ENCODE data around the gene COL1A1. TPM values are rescaled to one million over a fixed set of nuclear protein-coding genes. Genes with fewer than 3 reads are reported as not detected.

COL1A1 gene
- 171 TPM for total RNA-seq

- DNase-seq (ENCODE audit: extremely low spot score in 2 of 2), result no peak
- intact Hi-C loops (cut with DNase I), result no loop called here
- peaks cover 75% of the 10 kb centered on the region for H3K4me1 ChIP-seq
Measured at GRCh38 chr17:50201276-50201854, at the start of gene COL1A1. COL1A1 (minus strand) TSS chr17:50201631; CDS start chr17:50201513, 118 bp downstream.

GRCh38 chr17:50248255-50248654 lies 46.8 kb upstream of the COL1A1 start:
- no peaks in the 10 kb centered on the region for H3K27me3 ChIP-seq
- H3K4me1 ChIP-seq, result no peaks in the 10 kb centered on the region
- no peak overlapping the region for H3K27ac ChIP-seq
- DNase-seq (ENCODE audit: extremely low spot score in 2 of 2), result no peak
- intact Hi-C loops (cut with DNase I), result no loop called here
- TF ChIP-seq POLR2A (IDR thresholded peaks at IDR 0.05) (no peak), CTCF (IDR thresholded peaks at IDR 0.05) (no peak), POLR2AphosphoS5 (IDR thresholded peaks at IDR 0.05; ENCODE audit: insufficient read depth in 1 of 2, low read depth in 1 of 2) (no peak)
- no peak overlapping the region for H3K4me3 ChIP-seq
- H3K9me3 ChIP-seq, result no peaks in the 10 kb centered on the region
- no peaks in the 10 kb centered on the region for H3K36me3 ChIP-seq

More at GRCh38 chr17:50201276-50201854, at the start of gene COL1A1:
- Histone ChIP-seq H3K27ac (peak within 1 kb of the TSS; percentile 97), H3K27me3 (no peaks in the 10 kb centered on the region), H3K4me3 (peak within 1 kb of the TSS; percentile 79 to 81), H3K36me3 (peaks cover 4 to 25% of the 10 kb centered on the region in 2 donors), H3K9me3 (no peaks in the 10 kb centered on the region)
- TF ChIP-seq CTCF (IDR thresholded peaks at IDR 0.05) (no peak), POLR2A (IDR thresholded peaks at IDR 0.05) (peak in 1 of 2 donors; percentile 96), POLR2AphosphoS5 (IDR thresholded peaks at IDR 0.05; ENCODE audit: insufficient read depth in 1 of 2, low read depth in 1 of 2) (peak; percentile 75 to 99)

- H3K27ac ChIP-seq, result no peak overlapping the region
- no peaks in the 10 kb centered on the region for H3K9me3 ChIP-seq
Measured at GRCh38 chr17:50244771-50245170, 43.3 kb upstream of the COL1A1 start.

GRCh38 chr17:50241431-50241830 lies 40.0 kb upstream of the COL1A1 start:
- DNase-seq (ENCODE audit: extremely low spot score in 2 of 2), result no peak
- intact Hi-C loops (cut with DNase I), result no loop called here
- no peak overlapping the region for H3K4me3 ChIP-seq

More at GRCh38 chr17:50244771-50245170, 43.3 kb upstream of the COL1A1 start:
- no peak for DNase-seq (ENCODE audit: extremely low spot score in 2 of 2)
- no peaks in the 10 kb centered on the region for H3K36me3 ChIP-seq
- TF ChIP-seq POLR2A (IDR thresholded peaks at IDR 0.05), result no peak
- TF ChIP-seq POLR2AphosphoS5 (IDR thresholded peaks at IDR 0.05; ENCODE audit: insufficient read depth in 1 of 2, low read depth in 1 of 2), result no peak
- no peak for TF ChIP-seq CTCF (IDR thresholded peaks at IDR 0.05)
- intact Hi-C loops (cut with DNase I), result no loop called here
- no peaks in the 10 kb centered on the region for H3K27me3 ChIP-seq
- H3K4me1 ChIP-seq, result peaks cover 12% of the 10 kb centered on the region
- no peak overlapping the region for H3K4me3 ChIP-seq

More at GRCh38 chr17:50241431-50241830, 40.0 kb upstream of the COL1A1 start:
- H3K36me3 ChIP-seq, result no peaks in the 10 kb centered on the region
- peaks cover 12% of the 10 kb centered on the region for H3K4me1 ChIP-seq
- H3K27me3 ChIP-seq, result no peaks in the 10 kb centered on the region
- TF ChIP-seq POLR2A (IDR thresholded peaks at IDR 0.05), result no peak
- TF ChIP-seq CTCF (IDR thresholded peaks at IDR 0.05), result no peak
- no peak for TF ChIP-seq POLR2AphosphoS5 (IDR thresholded peaks at IDR 0.05; ENCODE audit: insufficient read depth in 1 of 2, low read depth in 1 of 2)
- no peaks in the 10 kb centered on the region for H3K9me3 ChIP-seq
- no peak overlapping the region for H3K27ac ChIP-seq
